Subcutaneous adipose tissue (tissue), 4 donors: ENCODE data around the gene P2RX5. TPM values are rescaled to one million over a fixed set of nuclear protein-coding genes. Genes with fewer than 3 reads are reported as not detected.

Source experiments
- CTCF ChIP-seq: fragments of 450-650 bp; IDR thresholded peaks from one replicate; pipeline ENCODE4 v1.5.1; 2016; ENCODE audit warnings: low read depth, mild to moderate bottlenecking, control low read depth, antibody characterized with exemption, moderate library complexity
- total RNA-seq, 4 donors: library from RNA; depleted of rRNA; stranded (reverse); fragments of >200 nt; gene quantifications; one replicate each; pipeline ENCODE4 v1.1.0, GENCODE V29; 2016

The P2RX5 gene
- total RNA-seq, 4 donors from 2014 or later: 0.68 TPM; not detected in 3

- no peak for TF ChIP-seq CTCF
Measured at GRCh38 chr17:3735515-3735914, 39.6 kb upstream of the P2RX5 start.

- TF ChIP-seq CTCF: no peak
Measured at GRCh38 chr17:3732210-3732621, 36.3 kb upstream of the P2RX5 start.

- no peak for TF ChIP-seq CTCF
Measured at GRCh38 chr17:3730881-3731429, 35.0 kb upstream of the P2RX5 start.

GRCh38 chr17:3729881-3730280 is 33.9 kb upstream of the P2RX5 start:
- TF ChIP-seq CTCF: no peak

GRCh38 chr17:3727041-3727440 is 31.1 kb upstream of the P2RX5 start:
- TF ChIP-seq CTCF: no peak

- no peak for TF ChIP-seq CTCF
Measured at GRCh38 chr17:3724378-3725077, 28.6 kb upstream of the P2RX5 start.

- TF ChIP-seq CTCF: no peak
Measured at GRCh38 chr17:3723556-3724377, 27.8 kb upstream of the P2RX5 start, which contains the start of gene HASPIN. TSS of gene HASPIN (plus strand) at chr17:3723903. CDS start at chr17:3723936, 33 bp downstream.
